ENCODE data around the gene UQCR10.

UQCR10 gene

GRCh38 chr22:29803190-29803589 is 36.0 kb downstream of the UQCR10 start:
- Histone ChIP-seq H3K27ac (no peak overlapping the region), H3K36me3 (ENCODE audit: insufficient read depth) (peaks cover 6% of the 10 kb centered on the region; the same call in 1 of the 2 replicates)

GRCh38 chr22:29804985-29805384 is 37.8 kb downstream of the UQCR10 start:
- H4K20me1 ChIP-seq (ENCODE audit: insufficient read depth), result no peaks in the 10 kb centered on the region
- H3K27me3 ChIP-seq (ENCODE audit: insufficient read depth, low read depth), result no peaks in the 10 kb centered on the region
- no peaks in the 10 kb centered on the region for H3K4me1 ChIP-seq (ENCODE audit: low read depth, poor library complexity, severe bottlenecking)
- H3K27ac ChIP-seq, result no peak overlapping the region
- H3K9ac ChIP-seq, result no peak overlapping the region
- peaks cover 6% of the 10 kb centered on the region; the same call in 1 of the 2 replicates for H3K36me3 ChIP-seq (ENCODE audit: insufficient read depth)
- no peak overlapping the region for H3K4me3 ChIP-seq (IDR thresholded peaks at IDR 0.05; ENCODE audit: insufficient read depth, low read depth, low read length)
- no peaks in the 10 kb centered on the region for H3K79me2 ChIP-seq (ENCODE audit: insufficient read depth, low read depth)
- TF ChIP-seq CTCF (conservative IDR thresholded peaks at IDR 0.05; ENCODE audit: low read depth, low read length), result no peak
- H2AFZ ChIP-seq (ENCODE audit: low read depth), result no peak overlapping the region
- H3K4me2 ChIP-seq, result no peak overlapping the region

More at GRCh38 chr22:29803190-29803589, 36.0 kb downstream of the UQCR10 start:
- Histone ChIP-seq H3K4me3 (IDR thresholded peaks at IDR 0.05; ENCODE audit: insufficient read depth, low read depth, low read length) (no peak overlapping the region), H3K4me2 (no peak overlapping the region), H3K79me2 (ENCODE audit: insufficient read depth, low read depth) (no peaks in the 10 kb centered on the region), H3K9ac (no peak overlapping the region), H3K4me1 (ENCODE audit: low read depth, poor library complexity, severe bottlenecking) (peaks cover 12% of the 10 kb centered on the region), H4K20me1 (ENCODE audit: insufficient read depth) (no peaks in the 10 kb centered on the region), H2AFZ (ENCODE audit: low read depth) (no peak overlapping the region), H3K27me3 (ENCODE audit: insufficient read depth, low read depth) (no peaks in the 10 kb centered on the region)
- no peak for TF ChIP-seq CTCF (conservative IDR thresholded peaks at IDR 0.05; ENCODE audit: low read depth, low read length)

GRCh38 chr22:29806196-29806595 is 39.0 kb downstream of the UQCR10 start:
- Histone ChIP-seq H3K79me2 (ENCODE audit: insufficient read depth, low read depth) (no peaks in the 10 kb centered on the region), H3K4me3 (IDR thresholded peaks at IDR 0.05; ENCODE audit: insufficient read depth, low read depth, low read length) (no peak overlapping the region), H3K4me2 (no peak overlapping the region), H3K36me3 (ENCODE audit: insufficient read depth) (peaks cover 6% of the 10 kb centered on the region; the same call in 1 of the 2 replicates), H3K4me1 (ENCODE audit: low read depth, poor library complexity, severe bottlenecking) (no peaks in the 10 kb centered on the region), H4K20me1 (ENCODE audit: insufficient read depth) (no peaks in the 10 kb centered on the region), H3K9ac (no peak overlapping the region), H3K27me3 (ENCODE audit: insufficient read depth, low read depth) (no peaks in the 10 kb centered on the region), H2AFZ (ENCODE audit: low read depth) (no peak overlapping the region), H3K27ac (no peak overlapping the region)
- no peak for TF ChIP-seq CTCF (conservative IDR thresholded peaks at IDR 0.05; ENCODE audit: low read depth, low read length)

- H3K4me3 ChIP-seq (IDR thresholded peaks at IDR 0.05; ENCODE audit: insufficient read depth, low read depth, low read length), result no peak overlapping the region
- no peak for TF ChIP-seq CTCF (conservative IDR thresholded peaks at IDR 0.05; ENCODE audit: low read depth, low read length)
- no peak overlapping the region for H3K27ac ChIP-seq
- H3K27me3 ChIP-seq (ENCODE audit: insufficient read depth, low read depth), result no peaks in the 10 kb centered on the region
- H4K20me1 ChIP-seq (ENCODE audit: insufficient read depth), result no peaks in the 10 kb centered on the region
- no peaks in the 10 kb centered on the region for H3K4me1 ChIP-seq (ENCODE audit: low read depth, poor library complexity, severe bottlenecking)
- no peaks in the 10 kb centered on the region for H3K79me2 ChIP-seq (ENCODE audit: insufficient read depth, low read depth)
- H3K36me3 ChIP-seq (ENCODE audit: insufficient read depth), result peaks cover 5% of the 10 kb centered on the region; the same call in 1 of the 2 replicates
- no peak overlapping the region for H2AFZ ChIP-seq (ENCODE audit: low read depth)
- no peak overlapping the region for H3K4me2 ChIP-seq
- H3K9ac ChIP-seq, result no peak overlapping the region
Measured at GRCh38 chr22:29810216-29810615, 43.0 kb downstream of the UQCR10 start.

Measured in KMS-11 (cell line).